ENCODE data around the gene DNAH1. TPM values are rescaled to one million over a fixed set of nuclear protein-coding genes. Genes with fewer than 3 reads are reported as not detected.

DNAH1 gene
- total and polyA plus RNA-seq, 2 experiments from 2014 or later: 0.81 to 1.8 TPM

- Histone ChIP-seq H3K4me2 (no peak overlapping the region), H3K4me3 (no peak overlapping the region), H3K27ac (ENCODE audit: low read depth) (no peak overlapping the region), H3K79me2 (replicated peaks; ENCODE audit: insufficient read depth) (no peaks in the 10 kb centered on the region), H3K27me3 (ENCODE audit: insufficient read depth) (no peaks in the 10 kb centered on the region), H2AFZ (no peak overlapping the region), H3K9me2 (ENCODE audit: insufficient read depth) (no peaks in the 10 kb centered on the region), H3K4me1 (ENCODE audit: insufficient read depth) (peaks cover 10% of the 10 kb centered on the region; the same call in 1 of the 2 replicates), H3F3A (replicated peaks; ENCODE audit: low read depth) (no peaks in the 10 kb centered on the region), H3K36me3 (ENCODE audit: insufficient read depth) (no peaks in the 10 kb centered on the region), H4K20me1 (replicated peaks; ENCODE audit: insufficient read depth) (no peaks in the 10 kb centered on the region; the same call in 1 of the 2 replicates)
- ATAC-seq: no peak
- Mint-ChIP-seq H3K9me3 (no peaks in the 10 kb centered on the region), H3K27me3 (ENCODE audit: insufficient read depth, low read depth, poor library complexity) (peaks cover 21% of the 10 kb centered on the region), H3K27ac (no peak overlapping the region), H3K4me3 (no peak overlapping the region), H3K36me3 (ENCODE audit: low read depth) (no peaks in the 10 kb centered on the region; the same call in 2 of the 3 replicates), H3K4me1 (peaks cover 22% of the 10 kb centered on the region)
- TF ChIP-seq POLR2AphosphoS5 (IDR thresholded peaks at IDR 0.05; ENCODE audit: low read depth) (no peak), EZH2phosphoT487 (IDR thresholded peaks at IDR 0.05; ENCODE audit: unreplicated experiment) (no peak), ZNF462 (CRISPR knock-in tag; IDR thresholded peaks at IDR 0.05) (no peak), ZNF331 (CRISPR knock-in tag; IDR thresholded peaks at IDR 0.05; ENCODE audit: low read depth) (no peak), STAT1 (IDR thresholded peaks at IDR 0.05; ENCODE audit: unreplicated experiment) (no peak)
- DNase-seq (ENCODE audit: low spot score): no peak
These were observed 21.6 kb upstream of the DNAH1 start for GRCh38 chr3:52294320-52295150.

Data from GM23338 (cell line).